Superior temporal gyrus (tissue), 1 donor: Measurements from ENCODE around the gene PACC1.

Experiments used
- DNase-seq: peaks from one replicate; pipeline ENCODE4 v3.0.0-alpha.2; 2016; ENCODE audit errors: extremely low spot score

The PACC1 gene

DNA sequence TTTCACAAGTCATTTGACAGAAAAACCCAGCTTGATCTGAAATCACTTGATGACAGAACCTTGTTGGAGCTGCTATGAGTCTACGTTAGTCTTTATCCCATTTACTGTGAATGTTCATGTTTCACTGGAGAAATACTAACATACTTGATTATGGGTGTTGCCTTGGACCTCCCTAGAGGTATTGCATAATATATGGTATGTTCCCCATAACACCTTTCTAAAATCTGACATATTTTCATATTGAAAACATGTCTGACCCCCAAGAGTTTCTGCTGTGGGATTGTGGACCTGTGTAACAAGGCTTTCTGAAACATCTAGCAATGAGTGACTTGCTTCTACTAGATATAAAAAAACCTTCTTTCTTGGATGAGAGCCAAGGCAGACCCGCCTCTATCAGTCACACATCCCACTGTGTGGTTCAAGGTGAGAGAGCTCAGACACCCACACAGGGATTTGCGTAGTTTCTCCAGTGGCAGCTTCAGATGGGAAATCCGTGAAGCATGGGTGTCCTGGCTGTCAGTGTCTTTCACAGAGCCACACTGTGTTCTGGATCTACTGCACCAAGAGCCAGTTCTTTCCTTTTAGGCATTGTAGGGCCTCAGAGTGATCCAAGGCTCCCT, 22.6 kb upstream of the PACC1 start:
- DNase-seq, result no peak

- DNase-seq, result no peak
Measured at GRCh38 chr1:212434992-212435391, 20.3 kb upstream of the PACC1 start.

DNA sequence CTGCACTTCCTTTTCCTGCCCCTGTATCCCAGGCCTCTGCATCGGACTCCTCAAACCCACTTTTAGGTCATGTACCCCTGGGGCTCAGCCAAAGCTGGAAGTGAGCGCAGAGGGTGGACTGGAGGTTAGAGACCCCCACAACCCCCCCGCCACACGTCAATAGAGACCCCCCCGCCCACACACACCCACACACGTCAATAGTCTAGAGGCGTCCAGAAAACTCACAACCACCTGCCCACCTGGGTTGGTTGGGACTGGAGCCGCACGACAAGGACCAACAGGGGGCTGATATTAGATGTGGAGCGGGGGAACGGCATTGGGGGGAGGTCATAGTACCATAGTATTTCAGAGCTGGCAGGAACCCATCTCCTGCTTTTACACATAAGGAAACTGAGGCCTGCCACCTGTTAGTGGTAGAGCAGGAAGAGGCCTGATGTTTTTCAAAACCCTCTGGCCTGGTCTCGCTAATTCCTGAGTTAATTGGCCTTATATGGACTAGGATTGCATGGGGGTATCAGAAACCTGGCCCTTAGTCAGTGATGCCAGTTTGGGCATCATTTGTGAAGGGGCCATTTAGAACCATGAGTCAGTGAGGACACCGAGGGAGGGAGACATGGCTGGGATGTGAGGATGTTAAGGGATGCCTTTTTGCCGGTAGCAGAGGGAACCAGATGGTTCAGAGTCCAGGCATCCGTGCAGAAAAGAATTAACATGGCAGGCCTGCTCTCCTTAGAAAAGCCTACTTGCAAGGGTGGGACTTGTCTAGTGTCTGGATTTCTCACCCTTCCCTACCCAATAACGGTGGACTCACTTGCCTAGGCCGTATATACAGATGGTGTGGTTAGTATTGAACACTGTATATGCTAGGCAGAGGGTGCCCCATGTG, 19.1 kb upstream of the PACC1 start:
- peak; percentile 59 for DNase-seq

DNA sequence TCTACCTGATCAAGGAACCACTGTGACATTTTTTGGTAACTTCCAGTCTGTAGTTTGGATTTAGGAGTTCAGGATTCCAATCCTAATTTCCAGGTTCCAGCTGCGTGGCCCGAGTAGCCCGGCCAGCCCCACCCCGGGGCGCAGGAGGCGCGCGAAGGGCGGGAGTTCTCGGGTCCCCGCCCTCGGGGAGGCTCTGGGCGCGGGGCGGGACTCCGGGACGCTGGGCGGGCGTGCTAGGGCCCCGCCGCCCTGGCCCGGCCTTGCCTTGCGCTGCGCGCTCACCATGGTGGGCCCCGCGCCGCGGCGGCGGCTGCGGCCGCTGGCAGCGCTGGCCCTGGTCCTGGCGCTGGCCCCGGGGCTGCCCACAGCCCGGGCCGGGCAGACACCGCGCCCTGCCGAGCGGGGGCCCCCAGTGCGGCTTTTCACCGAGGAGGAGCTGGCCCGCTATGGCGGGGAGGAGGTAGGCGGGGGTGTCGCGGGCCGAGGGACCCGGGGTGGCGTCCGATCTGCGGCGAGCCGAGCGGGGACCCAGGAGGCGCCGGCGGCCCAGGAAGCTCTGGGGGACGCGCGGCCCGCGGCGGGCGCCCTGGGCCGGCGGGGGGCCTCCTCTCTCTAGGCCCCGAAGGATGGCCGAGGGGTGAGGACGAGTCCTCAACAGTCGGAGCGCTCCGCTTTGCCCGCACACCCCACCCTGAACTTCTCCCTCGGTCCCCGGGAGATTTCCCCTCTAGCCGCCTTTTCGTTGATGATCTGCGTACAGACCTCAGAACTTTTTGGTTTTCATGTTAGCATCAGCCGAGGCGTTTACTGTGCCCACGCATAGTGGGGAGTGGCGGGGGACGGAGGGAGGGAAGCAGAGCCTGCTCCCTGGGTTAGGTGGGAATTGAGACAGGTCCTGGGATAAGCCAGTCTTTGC, 18.2 kb upstream of the PACC1 start, which contains the start of gene NENF:
Gene NENF (plus strand): TSS at position 260 of the 916 bp plus-strand sequence. CDS start 24 bp downstream, at position 284.
- peak; percentile 83 for DNase-seq

- peak; percentile 38 for DNase-seq
Measured at GRCh38 chr1:212432272-212432660, 17.6 kb upstream of the PACC1 start.

- DNase-seq, result no peak
Measured at GRCh38 chr1:212431644-212432043, 17.0 kb upstream of the PACC1 start.

GRCh38 chr1:212430955-212431394, 16.3 kb upstream of the PACC1 start:
- no peak for DNase-seq

DNA sequence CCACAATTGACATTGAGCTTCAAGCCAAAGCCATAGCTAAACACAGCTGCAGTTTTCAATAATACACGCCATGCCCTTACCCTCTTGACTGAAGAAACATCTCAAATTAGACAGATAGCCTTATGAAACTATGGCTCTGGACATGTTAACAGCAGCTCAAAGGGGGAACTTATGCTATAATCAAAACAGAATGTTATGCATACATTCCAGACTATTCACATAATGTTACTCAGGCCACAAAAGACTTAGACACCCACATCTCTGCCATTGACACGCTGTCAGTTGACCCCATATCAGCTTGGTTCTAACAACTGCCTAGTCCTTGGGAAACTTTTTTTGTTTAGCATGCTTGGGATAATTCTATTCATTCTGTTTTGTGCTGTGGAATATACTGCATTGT, 15.7 kb upstream of the PACC1 start:
- no peak for DNase-seq

DNA sequence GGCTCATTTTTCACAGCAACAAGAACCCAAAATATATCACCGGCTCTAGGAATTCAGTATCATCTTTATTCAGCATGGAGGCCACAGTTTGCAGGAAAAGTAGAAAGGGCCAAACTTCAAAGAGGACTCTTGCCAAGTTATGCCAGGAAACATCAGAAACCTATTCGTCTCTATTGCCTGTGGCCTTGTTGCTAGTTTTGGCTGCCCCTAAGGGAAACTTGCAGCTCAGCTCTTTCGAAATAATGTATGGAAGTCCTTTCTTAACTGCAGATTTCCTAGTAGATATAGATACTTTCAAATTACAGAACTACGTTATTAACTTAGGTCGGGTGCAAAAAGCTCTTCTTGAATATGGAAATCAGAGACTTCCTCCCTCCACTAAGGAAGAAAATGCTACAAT, 13.8 kb upstream of the PACC1 start:
- no peak for DNase-seq

DNA sequence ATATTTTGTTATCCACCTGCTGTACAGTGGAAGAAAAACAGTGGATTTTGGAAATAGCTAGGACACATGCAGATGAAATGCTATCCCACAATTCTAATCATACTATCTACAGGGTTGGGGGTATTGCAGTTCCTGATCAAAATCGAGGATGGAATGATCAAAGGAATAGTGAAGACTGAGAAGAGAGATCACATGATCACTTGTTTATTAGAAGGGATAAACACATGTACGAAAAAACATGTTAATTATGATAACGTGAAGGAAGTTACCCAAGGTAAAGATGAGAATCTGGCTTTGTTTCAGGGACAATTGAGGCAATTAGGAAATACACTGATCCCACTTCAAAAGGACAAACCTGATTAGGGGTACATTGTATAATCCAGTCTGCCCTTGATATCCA, 9.2 kb upstream of the PACC1 start:
- no peak for DNase-seq

- no peak for DNase-seq
Measured at GRCh38 chr1:212421165-212421564, 6.5 kb upstream of the PACC1 start.

DNA sequence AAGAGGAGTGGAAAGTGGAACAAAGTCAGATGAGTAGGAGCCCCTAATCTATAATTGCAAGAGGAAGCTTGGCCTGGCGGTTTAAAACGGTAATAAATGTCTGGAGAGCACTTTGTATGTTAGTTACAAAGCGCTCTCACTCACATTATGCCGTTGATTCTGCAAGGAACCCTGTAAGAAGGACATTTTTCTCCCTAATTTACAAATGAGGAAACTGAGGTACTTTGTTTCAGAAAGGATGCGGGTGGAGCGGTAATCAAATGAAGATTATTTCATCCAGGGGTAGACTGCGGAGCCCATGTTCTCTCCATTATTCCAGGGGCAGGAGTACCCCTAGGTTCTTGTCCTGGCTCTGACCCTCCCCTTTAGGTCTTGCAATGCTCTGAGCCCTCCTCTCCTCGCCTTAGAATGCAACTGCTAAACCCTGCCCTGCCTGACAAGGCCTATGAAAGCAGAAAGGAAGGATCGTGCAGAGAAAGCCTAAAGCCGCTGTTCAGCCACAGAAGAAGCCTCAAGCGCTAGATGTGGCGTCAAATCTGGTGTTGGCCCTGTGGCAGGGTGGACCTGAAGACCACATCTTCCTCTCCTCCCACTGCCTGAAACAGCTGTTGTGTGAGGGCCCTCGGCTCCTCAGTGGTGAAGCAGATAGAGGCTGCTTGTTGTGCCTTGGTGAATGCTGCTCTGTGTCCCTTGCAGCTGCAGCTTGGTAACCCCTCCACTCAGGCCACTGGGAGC, 588 bp upstream of the PACC1 start:
- peak; percentile 90 for DNase-seq

- DNase-seq, result peak; percentile 54
Measured at GRCh38 chr1:212413902-212414327, 771 bp downstream of the PACC1 start.

DNA sequence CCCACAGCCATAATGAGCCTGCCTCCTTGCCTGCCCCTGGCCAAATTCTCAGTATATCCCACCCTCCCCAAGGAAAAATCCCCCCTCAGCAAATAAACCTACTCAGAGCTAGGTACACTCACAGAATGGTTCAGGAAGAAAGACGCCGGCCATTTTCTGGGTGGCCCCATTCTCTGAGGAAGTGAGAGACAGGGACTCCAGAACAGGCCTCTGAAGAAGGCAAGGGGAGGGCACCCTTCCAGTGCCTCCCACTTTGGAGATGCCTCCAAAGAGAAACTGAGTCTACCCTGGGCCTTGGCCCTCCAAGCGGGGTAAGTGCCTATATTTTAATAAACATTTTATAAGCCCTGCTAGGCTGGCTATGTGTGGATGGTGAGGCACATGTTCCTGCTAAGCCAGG, 2.3 kb downstream of the PACC1 start:
- DNase-seq, result no peak

DNA sequence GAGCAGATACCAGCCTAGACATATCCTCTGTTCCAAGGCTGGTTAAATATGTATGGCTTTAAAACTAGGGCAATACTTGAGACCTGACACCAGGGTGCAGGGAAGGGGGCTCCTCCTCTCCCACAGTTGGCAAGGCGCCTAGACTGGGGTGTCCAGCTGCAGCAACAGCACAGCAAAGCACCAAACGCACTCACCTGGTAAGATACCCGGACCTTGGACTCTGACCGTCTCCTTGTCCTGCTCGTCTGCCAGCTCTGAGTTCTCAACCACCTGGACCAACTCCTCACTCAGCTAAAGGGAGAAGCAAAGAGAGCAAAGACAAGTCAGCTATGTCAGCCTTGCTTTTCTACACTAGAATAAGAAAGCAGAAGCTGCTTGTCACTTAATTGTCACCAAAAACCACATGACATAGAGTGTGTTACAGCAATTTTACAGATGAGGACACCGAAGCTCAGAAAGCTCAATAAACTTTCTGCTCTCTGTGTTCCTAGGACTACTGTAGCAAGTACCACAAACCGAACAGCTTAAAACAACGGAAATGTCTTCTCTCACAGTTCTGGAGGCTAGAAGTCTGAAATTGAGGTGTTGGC, 4.4 kb downstream of the PACC1 start:
- no peak for DNase-seq

DNA sequence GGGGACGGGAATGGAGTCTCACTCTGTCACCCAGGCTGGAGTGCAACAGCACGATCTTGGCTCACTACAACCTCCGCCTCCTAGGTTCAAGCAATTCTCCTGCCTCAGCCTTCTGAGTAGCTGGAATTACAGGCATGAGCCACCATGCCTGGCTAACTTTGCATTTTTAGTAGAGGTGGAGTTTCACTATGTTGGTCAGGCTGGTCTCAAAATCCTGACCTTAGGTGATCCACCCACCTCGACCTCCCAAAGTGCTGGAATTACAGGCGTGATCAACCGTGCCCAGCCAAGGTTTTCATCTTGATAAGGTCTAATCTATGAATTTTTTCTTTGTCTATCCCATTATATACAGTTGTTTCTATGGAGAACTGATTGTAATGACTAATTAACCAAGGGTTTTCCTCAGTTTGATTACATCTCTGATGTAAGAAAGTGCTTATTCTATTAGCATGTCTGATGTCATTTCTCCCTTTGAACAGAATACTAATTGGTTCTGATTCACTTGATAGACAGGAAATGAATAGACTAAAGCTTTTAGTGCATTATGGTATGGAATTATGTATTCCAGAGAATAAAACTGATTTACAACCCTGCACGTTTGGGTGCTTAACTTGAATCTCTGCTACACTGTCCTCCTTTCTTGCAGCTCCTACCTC, 11.9 kb downstream of the PACC1 start:
- no peak for DNase-seq

- DNase-seq, result no peak
Measured at GRCh38 chr1:212401838-212402582, 12.7 kb downstream of the PACC1 start.

- DNase-seq, result no peak
Measured at GRCh38 chr1:212401042-212401441, 13.6 kb downstream of the PACC1 start.

- DNase-seq, result no peak
Measured at GRCh38 chr1:212397171-212397570, 17.5 kb downstream of the PACC1 start.

DNA sequence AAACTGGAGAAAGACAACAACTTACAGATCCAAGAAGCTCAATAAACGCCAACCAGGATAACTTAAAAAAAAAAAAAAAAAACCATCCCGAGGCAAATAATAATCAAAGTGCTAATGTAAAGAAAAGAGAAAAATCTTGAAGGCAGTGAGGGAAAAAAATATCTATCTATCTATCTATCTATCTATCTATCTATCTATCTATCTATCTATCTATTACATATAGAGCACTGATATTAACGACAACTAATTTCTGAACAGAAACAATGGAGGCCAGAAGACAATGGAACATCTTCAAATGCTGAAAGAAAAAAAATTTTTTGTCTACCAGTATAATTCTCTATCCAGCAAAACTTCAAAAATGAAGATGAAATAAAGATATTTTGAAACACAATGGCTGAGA, 18.0 kb downstream of the PACC1 start:
- no peak for DNase-seq
